Choroid plexus epithelial cell (primary cell): ENCODE data around the gene PLXNB2.
A peak's percentile ranks its signal among the peaks of the same experiment; 100 is the strongest.

Experiments used
- DNase-seq: peaks from one replicate; pipeline ENCODE4 v3.0.0-alpha.2; 2010; ENCODE audit warnings: low read depth
- H3K4me3 ChIP-seq: 2 replicates; pipeline ENCODE4 v1.5.1; 2011; ENCODE audit warnings: low read depth, mild to moderate bottlenecking, control low read depth, low read length, moderate library complexity
- TF ChIP-seq, protein P1 (sequence below): conservative IDR thresholded peaks from 2 replicates; pipeline ENCODE4 v1.5.1; 2011; ENCODE audit warnings: low read depth, mild to moderate bottlenecking, control low read depth, inconsistent platforms, low read length, moderate library complexity

PLXNB2 gene

DNA sequence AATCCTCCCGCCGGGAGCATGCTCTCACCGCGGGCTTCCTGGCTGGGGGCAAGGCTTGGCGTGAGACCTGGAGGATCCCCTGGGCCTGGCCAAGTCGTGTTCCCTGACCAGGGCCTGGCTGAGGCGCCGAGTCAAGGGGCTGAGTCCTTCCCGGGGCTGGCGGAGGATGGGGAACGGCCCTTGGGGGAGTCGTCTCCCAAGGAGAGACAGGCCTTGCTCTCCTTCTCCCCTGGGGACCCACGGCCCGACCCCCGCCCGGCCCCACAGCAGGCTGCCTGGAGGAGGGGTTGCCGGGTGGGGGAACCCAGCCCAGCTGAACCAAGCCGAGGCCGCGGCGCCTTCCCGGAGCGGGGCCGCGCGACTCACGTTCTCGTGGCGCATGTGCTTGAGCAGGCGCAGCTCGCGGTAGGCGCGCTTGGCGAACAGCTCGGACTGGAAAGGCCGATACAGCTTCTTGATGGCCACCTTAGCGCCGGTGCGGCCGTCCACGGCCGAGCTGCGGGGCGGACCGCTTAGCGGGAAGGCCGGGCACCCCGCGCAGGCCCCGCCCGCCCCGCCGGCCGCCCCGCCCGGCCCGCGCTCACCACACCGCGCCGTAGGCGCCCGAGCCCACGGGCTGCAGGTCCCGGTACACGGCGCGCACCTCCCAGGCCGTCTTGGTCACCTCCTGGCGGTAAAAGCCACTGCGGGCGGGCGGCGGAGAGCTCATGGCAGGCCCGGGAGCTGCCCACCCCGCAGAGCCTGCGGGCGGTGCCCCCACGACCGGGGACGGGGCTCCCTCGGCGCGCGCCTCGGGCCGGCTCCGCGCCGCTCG is 46.4 kb downstream of the PLXNB2 start:
- peak; percentile 80 for DNase-seq
- TF ChIP-seq, protein P1, sequence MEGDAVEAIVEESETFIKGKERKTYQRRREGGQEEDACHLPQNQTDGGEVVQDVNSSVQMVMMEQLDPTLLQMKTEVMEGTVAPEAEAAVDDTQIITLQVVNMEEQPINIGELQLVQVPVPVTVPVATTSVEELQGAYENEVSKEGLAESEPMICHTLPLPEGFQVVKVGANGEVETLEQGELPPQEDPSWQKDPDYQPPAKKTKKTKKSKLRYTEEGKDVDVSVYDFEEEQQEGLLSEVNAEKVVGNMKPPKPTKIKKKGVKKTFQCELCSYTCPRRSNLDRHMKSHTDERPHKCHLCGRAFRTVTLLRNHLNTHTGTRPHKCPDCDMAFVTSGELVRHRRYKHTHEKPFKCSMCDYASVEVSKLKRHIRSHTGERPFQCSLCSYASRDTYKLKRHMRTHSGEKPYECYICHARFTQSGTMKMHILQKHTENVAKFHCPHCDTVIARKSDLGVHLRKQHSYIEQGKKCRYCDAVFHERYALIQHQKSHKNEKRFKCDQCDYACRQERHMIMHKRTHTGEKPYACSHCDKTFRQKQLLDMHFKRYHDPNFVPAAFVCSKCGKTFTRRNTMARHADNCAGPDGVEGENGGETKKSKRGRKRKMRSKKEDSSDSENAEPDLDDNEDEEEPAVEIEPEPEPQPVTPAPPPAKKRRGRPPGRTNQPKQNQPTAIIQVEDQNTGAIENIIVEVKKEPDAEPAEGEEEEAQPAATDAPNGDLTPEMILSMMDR, result no peak
- peak overlapping the region; percentile 67 for H3K4me3 ChIP-seq

DNA sequence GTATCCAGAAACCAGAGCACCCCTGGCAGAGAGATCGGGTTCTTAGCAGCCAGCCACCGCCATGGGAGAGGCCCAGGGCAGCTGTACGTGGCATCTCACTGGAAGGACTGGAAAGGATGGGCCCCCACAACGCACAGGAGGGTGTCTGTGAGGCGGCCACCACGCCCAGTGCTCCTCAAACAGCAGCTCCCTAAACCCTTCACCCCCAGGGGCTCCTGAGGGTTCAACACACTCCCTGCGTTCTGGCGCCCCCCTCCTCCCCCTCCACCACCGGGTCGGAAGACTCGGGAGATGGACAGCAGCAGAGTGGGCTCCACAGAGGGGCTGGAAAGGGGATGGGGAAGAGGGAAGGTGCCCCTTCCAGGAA is 47.0 kb downstream of the PLXNB2 start:
- H3K4me3 ChIP-seq, result peak overlapping the region; percentile 67
- no peak for DNase-seq
- TF ChIP-seq, protein P1, result no peak

DNA sequence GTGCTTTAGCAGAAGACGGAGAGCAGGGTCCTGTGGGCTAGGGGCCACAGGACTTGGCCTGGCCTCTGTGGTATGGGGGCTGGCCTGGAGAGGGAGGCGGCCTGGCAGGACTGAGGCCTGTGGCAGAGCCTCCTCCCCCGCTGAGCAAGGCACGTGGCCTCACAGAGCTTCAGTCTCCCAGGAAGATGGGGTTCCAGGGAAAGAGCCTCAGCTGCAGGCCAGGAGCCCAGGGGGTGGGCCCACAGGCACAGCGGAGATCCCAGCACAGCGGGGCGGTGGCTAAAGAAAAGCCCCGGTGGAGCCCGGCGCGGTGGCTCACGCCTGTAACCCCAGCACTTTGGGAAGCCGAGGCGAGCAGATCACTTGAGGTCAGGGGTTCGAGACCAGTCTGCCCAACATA is 48.1 kb downstream of the PLXNB2 start:
- H3K4me3 ChIP-seq, result no peak overlapping the region
- TF ChIP-seq, protein P1, result no peak
- peak; percentile 33 for DNase-seq

DNA sequence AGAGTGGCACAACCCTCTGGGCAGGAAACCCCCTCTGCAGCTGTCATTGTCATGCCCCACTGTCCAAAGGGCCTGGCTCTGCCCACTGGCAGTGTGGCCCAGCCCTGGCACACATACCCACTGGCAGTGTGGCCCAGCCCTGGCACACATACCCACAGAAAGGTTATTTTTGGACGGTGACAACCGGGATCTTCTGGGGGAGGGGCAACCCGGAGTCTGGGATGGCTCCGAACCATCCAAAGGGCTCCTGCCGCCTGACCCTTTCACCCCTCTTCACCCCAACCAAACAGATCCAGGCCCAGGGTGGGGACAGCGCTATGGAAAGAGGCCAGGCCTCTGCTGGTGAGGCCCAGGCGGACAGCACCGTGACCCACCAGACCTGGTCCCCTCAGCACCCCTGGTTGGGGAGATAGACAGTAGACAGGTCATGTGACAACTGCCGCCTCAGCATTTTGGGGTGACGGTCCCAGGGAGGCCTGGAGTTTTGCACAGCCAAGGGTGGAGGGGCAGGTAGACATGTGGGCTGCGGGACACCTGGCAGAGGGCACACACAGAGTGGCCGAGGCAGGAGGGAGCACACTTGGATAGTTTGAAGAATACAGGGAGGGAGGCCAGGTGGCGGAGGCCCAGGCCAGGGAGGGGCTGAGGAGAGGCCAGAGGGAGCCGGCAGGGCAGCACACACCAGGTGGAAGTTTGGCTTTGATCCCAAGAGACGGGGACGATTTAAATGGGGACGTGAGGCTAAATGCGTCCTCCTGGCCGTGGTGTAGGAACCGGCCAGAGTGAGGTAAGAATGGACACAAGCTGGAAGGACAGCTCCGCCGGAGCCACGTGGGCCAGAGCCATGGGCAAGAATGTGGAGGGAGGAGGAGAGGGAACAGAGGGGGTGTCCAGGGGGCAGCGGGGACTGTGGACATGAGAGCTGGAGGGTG is 48.8 kb downstream of the PLXNB2 start:
- TF ChIP-seq, protein P1, result no peak
- DNase-seq, result no peak
- no peak overlapping the region for H3K4me3 ChIP-seq

DNA sequence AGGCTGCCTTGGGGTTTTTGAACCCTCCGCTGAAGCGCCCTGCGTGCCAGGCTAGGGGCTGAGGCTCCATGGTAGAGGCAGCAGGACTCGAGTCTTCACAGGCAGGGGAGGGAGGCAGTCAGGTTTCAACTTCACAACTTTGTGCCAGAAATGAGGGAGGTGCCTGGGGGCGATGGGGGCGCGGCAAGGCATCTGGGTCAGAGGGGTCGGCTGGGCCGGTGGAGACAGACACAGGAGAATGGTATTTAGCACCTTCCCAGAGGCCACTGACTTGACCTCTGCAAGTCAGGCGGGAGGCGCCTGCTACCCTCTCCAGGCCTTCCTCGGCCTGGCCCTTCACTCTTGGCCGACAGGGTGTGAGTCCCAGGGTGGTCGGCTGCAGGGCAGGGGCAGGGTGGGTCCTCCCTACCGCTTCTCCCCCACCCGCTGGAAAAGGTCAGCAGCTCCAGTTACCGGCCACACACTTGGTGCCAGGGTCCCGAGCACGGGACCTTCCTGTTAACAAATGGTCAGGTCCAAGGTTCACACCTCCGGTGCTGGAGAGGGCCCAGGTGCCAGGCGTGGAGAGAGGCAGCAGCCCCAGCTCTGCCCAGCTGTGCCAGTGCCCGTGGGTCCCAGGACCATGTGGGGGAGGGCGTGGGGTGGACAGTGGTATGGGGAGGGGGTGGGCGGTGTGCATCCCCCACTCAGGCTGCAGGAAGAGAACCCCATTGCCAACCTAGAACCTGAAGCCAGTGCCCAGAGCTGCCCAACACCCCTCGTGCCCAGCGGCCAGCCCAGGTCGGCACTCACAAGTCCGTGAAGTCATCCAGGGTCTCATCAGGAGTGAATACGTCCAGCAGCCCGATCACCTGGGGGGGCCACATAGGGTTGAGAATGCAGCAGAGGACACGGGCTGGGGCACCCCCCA is 49.7 kb downstream of the PLXNB2 start:
- TF ChIP-seq, protein P1, result no peak
- no peak for DNase-seq
- H3K4me3 ChIP-seq, result no peak overlapping the region

DNA sequence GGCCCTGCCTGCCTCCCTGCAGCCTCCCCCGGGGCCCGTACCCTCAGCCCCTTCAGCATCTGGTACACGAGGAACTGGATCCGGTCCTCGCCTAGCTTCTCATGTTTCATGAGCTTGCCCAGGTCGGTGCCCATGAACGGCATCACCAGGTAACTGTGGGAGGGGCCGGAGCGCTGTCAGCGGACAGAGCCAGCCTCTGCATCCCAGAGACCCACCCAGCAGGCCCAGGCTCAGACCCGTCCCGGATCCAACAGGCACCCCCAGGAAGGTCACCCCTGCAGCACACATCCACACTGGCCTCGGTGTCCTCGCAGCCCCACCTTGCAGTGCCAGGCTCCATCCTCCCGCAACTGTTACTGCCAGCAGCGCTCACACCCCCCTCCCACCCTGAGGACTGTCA is 50.4 kb downstream of the PLXNB2 start:
- DNase-seq, result no peak
- TF ChIP-seq, protein P1, result no peak
- H3K4me3 ChIP-seq, result no peak overlapping the region
